ENCODE data around the gene TRAM1L1.

Gene TRAM1L1

DNA sequence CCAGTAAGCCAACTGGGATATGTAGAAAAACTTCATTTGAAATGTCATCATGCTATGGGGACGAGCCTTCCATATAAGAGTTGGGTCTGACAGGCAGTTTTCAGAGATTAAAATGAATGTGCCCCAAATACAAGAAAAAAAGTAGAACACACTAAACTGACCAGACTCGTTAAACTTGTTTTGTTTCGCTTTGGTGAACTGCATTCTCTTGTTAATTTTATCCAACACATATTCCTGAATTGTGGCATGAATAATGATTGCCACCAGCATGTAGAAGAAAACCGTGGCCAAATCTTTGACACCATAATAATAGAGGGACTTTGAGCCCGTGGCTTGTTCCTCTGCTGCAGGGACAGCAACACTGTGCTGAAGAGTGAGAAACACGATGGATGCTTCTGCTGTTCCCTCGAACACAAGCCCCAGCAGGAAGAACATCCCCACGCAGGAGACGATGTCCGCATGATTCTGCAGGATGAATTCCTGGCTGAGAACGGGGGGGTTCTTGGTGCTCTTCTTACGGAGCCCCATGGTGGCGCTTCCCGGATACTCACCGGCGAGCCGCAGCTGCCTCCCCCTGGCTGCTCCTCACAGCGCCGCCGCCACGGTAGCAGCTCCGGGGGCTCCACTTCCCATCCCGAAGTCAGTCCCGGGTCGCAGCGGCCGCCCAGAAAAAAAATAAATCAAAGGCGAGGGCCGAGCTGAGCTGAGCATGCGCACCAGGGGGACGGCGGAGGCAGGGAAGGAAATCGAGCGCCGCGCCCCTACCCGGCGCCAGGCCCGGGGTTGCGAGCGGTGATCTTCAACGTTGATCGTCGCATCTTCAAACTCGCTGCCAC is at the start of gene TRAM1L1:
TRAM1L1 (minus strand) TSS at position 711 of the 836 bp plus-strand sequence; CDS start at position 528, 183 bp downstream.
- DNase-seq, result no peak

DNA sequence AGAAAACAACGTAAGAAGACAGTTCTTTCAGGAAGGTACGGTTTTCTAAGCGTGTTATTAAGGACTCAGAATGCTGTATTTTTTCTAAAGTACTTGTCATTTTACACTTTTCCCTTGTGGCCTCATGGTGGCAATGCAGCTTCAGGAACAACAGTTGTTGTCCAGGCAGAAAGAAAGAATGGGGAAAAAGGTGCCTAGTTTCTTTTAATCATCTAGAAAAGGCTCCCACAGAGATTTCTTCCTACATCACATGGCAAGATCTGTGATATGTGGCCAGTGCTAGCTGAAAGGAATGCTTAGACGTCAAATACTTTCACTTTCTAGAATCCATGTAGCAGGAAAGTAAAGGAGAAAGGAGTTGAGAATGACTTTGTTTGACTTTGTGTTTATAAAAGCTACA is 49.0 kb upstream of the TRAM1L1 start:
- no peak for DNase-seq

DNA sequence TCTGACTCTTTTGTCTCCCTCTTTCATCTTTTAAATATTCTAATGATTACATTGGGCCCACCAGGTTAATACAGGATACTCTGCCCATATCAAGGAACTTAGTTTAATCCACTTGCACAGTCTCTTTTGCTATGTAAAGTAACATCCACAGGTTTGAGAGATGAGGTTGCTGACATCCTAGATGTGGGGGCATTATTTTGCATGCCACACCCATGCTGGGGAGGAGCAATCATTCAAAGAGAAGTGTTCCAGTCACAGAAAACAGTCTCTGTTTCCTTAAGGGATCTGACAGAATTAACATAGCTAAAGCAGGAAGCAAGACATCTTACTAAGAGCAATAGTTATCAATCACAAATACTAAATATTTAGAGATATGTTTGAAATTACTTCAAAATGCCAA is 11.5 kb upstream of the TRAM1L1 start:
- no peak for DNase-seq

DNA sequence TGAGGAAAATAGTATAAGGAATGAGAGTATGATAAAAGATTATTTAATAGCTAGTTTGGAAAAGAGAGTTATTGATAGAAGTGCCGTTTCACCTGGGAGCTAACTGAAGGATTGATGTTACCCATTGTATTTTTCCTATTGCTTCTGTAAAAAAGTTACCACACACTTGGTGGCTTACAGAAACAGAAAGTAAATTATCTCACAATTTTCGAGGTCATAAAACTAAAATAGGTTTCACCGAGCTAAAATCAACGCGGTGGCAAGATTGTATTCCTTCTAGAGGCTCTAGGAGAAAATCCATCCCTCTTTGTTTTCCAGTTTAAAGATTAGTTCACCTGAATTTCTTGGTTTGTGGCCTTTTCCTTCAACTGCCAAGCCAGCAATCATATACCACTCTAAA is 11.1 kb upstream of the TRAM1L1 start:
- DNase-seq, result no peak

DNA sequence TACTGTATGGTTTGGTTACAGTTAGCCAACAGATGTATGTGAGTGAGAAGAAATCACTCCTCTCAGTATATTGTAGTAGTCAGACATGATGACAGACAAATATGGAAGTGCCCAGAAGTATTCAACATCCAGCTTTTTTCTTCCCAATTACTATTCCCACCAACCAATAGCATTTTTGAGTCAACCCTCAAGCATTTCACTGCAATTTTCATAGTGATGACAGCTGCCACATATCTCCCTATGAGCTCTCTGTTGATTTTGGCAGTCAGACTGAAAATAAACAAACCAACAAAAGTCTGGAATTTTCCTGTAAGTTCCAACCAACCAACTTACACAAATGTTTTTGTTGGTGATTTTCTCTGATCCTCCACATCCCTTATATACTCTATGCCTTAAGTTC is 8.2 kb upstream of the TRAM1L1 start:
- DNase-seq, result no peak

DNA sequence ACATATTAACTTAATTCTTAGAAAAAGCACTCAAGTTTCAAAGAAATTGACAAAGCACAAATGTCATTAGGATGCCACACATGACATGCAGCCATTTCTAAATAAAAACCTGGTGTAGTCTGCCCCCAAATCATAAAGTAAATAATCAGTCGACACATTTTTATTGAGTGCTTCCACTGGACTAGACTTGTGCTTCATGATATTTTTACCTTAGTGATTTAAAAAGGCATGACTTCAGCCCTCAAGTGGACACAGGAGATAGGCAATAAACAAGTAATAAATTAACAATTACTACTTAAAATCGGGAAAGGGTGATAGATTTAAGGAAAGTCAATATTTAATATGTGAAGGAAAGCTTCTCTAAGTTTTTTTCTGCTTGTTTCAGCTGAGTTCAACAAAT is 7.6 kb downstream of the TRAM1L1 start:
- DNase-seq, result no peak

DNA sequence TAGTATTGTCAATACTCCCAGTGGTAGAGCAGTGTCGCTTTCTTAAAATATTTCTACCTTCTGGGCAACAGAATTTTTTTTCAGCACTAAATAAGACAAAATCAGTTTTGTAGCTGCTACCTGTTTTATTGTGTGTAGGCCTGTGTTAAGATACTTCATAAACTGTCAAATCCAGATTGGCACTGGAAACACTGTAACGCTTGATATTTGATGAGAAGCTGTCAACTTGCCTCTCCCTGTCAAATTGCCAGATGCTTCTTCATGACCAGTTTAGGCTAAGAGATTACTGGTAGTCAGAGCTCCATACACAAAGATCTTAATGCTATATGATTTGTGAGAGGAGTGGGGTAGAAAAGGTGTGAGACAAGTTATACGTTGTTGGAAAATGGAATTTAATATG is 17.3 kb downstream of the TRAM1L1 start:
- DNase-seq, result no peak

DNA sequence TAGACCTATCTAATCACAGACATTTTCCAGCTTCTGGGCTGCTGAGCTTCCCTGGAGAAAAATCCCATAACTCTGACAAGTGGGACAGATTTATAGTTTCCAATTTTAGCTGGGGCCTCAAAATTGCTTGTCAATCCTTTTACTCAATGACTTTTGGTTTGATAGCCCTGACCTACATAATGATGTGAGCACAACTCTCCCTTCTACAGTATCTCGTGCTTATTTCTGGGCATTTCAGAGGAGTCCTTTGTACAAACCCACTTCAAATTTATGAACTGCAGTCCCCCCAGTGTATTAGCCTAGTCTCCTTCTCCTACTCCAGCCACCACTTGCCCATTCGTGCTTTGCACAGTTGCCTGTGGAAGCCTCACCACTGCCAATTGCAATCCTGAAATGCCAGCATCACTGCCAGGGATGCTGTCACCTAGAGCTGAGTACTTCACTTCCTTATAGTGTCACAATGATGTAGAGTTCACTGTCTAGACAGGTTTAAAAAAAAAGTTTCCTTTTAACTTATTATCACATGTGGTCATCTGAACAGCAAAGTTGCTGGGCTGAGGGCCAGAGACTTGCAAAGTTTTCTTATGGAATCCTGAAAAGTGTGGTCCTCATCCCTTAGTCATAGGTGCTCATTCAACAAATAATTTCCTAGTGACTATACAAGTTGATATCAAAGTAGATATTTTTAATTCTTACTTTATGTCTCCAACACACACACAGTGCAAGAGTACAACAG is 21.2 kb downstream of the TRAM1L1 start:
- DNase-seq, result no peak

DNA sequence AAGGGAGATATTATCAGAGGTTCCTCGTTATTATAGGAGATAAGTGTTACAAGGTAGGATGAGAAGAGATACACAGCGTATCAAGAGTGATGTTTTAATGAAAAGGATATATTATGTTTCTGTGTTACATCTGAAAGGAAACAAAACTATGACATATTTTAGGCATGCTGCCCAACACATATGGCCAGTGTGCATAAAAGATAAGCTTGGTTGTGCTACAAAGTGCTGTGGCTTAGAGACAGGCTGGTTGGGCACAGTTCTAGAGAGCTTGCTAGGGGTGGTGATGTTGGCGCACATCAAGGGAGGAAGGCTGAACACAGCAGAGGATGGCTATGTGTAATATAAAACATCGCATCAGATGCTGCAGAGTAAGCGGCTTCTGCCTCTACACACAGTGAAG is 42.4 kb downstream of the TRAM1L1 start:
- DNase-seq, result no peak

All from NCI-H2029 treated with DMSO at 0.1 percent for 48 hours (cell line).